SK-N-SH (cell line): ENCODE results near the gene SLC50A1. TPM values are rescaled to one million over a fixed set of nuclear protein-coding genes. Genes with fewer than 3 reads are reported as not detected.

ENCODE experiments used
- CTCF ChIA-PET: fragments of 300-600, 350-600 bp; formaldehyde crosslinking; extraction: SDS; loops from one replicate; lab custom pipeline; 2021; lab: Yijun Ruan, JAX
- POLR2A ChIA-PET: fragments of 350-600 bp; sonication (Branson Sonifier 250); formaldehyde crosslinking; extraction: SDS; loops from one replicate; lab custom pipeline; 2020; ENCODE audit warnings: antibody characterized with exemption, inconsistent platforms; lab: Yijun Ruan, JAX
- DNase-seq: peaks from one replicate; pipeline ENCODE4 v3.0.0; 2012
- H2AFZ ChIP-seq: fragments of 200-600 bp; sonication (generic); 2 replicates; pipeline ENCODE4 v1.8.1; 2016; ENCODE audit warnings: antibody characterized with exemption, mild to moderate bottlenecking, low read depth
- H3F3A ChIP-seq: fragments of 200-600 bp; sonication (generic); replicated peaks from 2 replicates; pipeline ENCODE3; 2016; ENCODE audit warnings: antibody characterized with exemption, mild to moderate bottlenecking; ENCODE audit not compliant: insufficient read depth
- H3K27ac ChIP-seq, 2 experiments: fragments of 200-500 bp in 1 of 2; fragments of 200-600 bp in 1 of 2; sonication (Bioruptor generic) in 1 of 2; sonication (generic), shearing (Covaris generic) in 1 of 2; 2 replicates each; pipeline versions ENCODE4 v1.5.1 to v1.6.1; 2014 to 2016; ENCODE audit warnings: low read depth in 2 of 2, inconsistent platforms in 1 of 2, low read length in 1 of 2, mild to moderate bottlenecking in 1 of 2, mixed read lengths in 1 of 2
- H3K27me3 ChIP-seq: fragments of 200-600 bp; sonication (generic), shearing (Covaris generic); 2 replicates; pipeline ENCODE4 v1.6.1; 2016; ENCODE audit warnings: mixed run types; ENCODE audit not compliant: insufficient read depth
- H3K36me3 ChIP-seq, 2 experiments: fragments of 200-500 bp in 1 of 2; fragments of 200-600 bp in 1 of 2; sonication (Bioruptor generic) in 1 of 2; sonication (generic) in 1 of 2; replicated peaks in 1 of 2; 2 replicates each; pipeline versions ENCODE3 to v1.5.1; 2014 to 2016; ENCODE audit warnings: low read length in 1 of 2, mild to moderate bottlenecking in 1 of 2; ENCODE audit not compliant: insufficient read depth in 2 of 2, control insufficient read depth in 1 of 2
- H3K4me1 ChIP-seq, 2 experiments: fragments of 200-500 bp in 1 of 2; fragments of 200-600 bp in 1 of 2; sonication (Bioruptor generic) in 1 of 2; sonication (generic), shearing (Covaris generic) in 1 of 2; 2 replicates each; pipeline versions ENCODE4 v1.5.1 to v1.6.1; 2014 to 2016; ENCODE audit warnings: low read depth in 1 of 2, low read length in 1 of 2, mixed run types in 1 of 2; ENCODE audit not compliant: insufficient read depth in 2 of 2, control insufficient read depth in 1 of 2
- H3K4me2 ChIP-seq: fragments of 200-600 bp; sonication (generic), shearing (Covaris generic); 2 replicates; pipeline ENCODE4 v1.6.1; 2017; ENCODE audit warnings: mixed run types
- H3K4me3 ChIP-seq, 2 experiments: fragments of 200-500 bp in 1 of 2; fragments of 200-600 bp in 1 of 2; sonication (Bioruptor generic) in 1 of 2; sonication (generic), shearing (Covaris generic) in 1 of 2; 2 replicates each; pipeline versions ENCODE4 v1.5.1 to v1.8.1; 2014 to 2016; ENCODE audit warnings: low read depth in 2 of 2, inconsistent platforms in 1 of 2, low read length in 1 of 2, mild to moderate bottlenecking in 1 of 2, mixed read lengths in 1 of 2, moderate library complexity in 1 of 2
- H3K79me2 ChIP-seq: fragments of 200-600 bp; sonication (generic); 2 replicates; pipeline ENCODE4 v1.8.1; 2017; ENCODE audit warnings: mild to moderate bottlenecking; ENCODE audit not compliant: insufficient read depth
- H3K9ac ChIP-seq: fragments of 200-600 bp; sonication (generic); 2 replicates; pipeline ENCODE4 v1.6.1; 2017; ENCODE audit warnings: mixed run types
- H3K9me2 ChIP-seq: fragments of 200-600 bp; sonication (generic); 2 replicates; pipeline ENCODE4 v1.6.1; 2017; ENCODE audit warnings: mixed run types
- H3K9me3 ChIP-seq: fragments of 200-600 bp; sonication (generic); 2 replicates; pipeline ENCODE4 v1.6.1; 2017; ENCODE audit warnings: mixed run types, mild to moderate bottlenecking, moderate library complexity
- H4K20me1 ChIP-seq: fragments of 200-600 bp; sonication (generic); 2 replicates; pipeline ENCODE4 v1.6.1; 2017; ENCODE audit warnings: mild to moderate bottlenecking, mixed run types; ENCODE audit not compliant: insufficient read depth
- ELF1 ChIP-seq: IDR thresholded peaks from 2 replicates; pipeline ENCODE4 v1.4.0; 2012
- EP300 ChIP-seq, 2 experiments: IDR thresholded peaks; 2 replicates each; pipeline versions ENCODE4 v1.4.0 to v1.6.1; 2012; ENCODE audit warnings: borderline replicate concordance in 1 of 2, low read depth in 1 of 2, low read length in 1 of 2
- FOSL2 ChIP-seq: IDR thresholded peaks from 2 replicates; pipeline ENCODE4 v1.4.0; 2012; ENCODE audit warnings: low read depth, mild to moderate bottlenecking, moderate library complexity, borderline replicate concordance
- MEF2A ChIP-seq: IDR thresholded peaks from 2 replicates; pipeline ENCODE4 v1.4.0; 2012; ENCODE audit warnings: low read depth, borderline replicate concordance
- MXI1 ChIP-seq: IDR thresholded peaks from 2 replicates; pipeline ENCODE4 v1.6.1; 2012; ENCODE audit warnings: mild to moderate bottlenecking, low read depth, low read length, improper control_type of control experiment
- NRF1 ChIP-seq: IDR thresholded peaks from 2 replicates; pipeline ENCODE4 v1.6.1; 2012; ENCODE audit warnings: low read depth, mild to moderate bottlenecking, low read length
- RCOR1 ChIP-seq: fragments of 150-350 bp; IDR thresholded peaks from 2 replicates; pipeline ENCODE4 v1.6.1; 2017; ENCODE audit warnings: antibody characterized with exemption, low read length
- TAF1 ChIP-seq: IDR thresholded peaks from 2 replicates; pipeline ENCODE4 v1.6.1; 2012; ENCODE audit warnings: low read depth, mild to moderate bottlenecking, low read length, moderate library complexity, borderline replicate concordance
- TEAD4 ChIP-seq: IDR thresholded peaks from 2 replicates; pipeline ENCODE4 v1.4.0; 2012; ENCODE audit warnings: mild to moderate bottlenecking, borderline replicate concordance; ENCODE audit not compliant: insufficient read depth
- YY1 ChIP-seq: IDR thresholded peaks from 2 replicates; pipeline ENCODE4 v1.4.0; 2012; ENCODE audit warnings: low read depth, mild to moderate bottlenecking
- WGBS: methylation state at CpG from one replicate; pipeline ENCODE4 v1.1.6; 2017; ENCODE audit warnings: low lambda C conversion rate; 5-methylcytosine and 5-hydroxymethylcytosine counted together
- polyA plus RNA-seq, 3 experiments: library from polyadenylated mRNA; depleted of rRNA; stranded (reverse); fragments of >200 nt; gene quantifications; 2 replicates each; pipeline ENCODE4 v1.2.3, GENCODE V29; 2012
- TF ChIP-seq, protein P1 (sequence below): IDR thresholded peaks from 2 replicates; pipeline ENCODE4 v1.4.0; 2012; ENCODE audit warnings: low read depth, borderline replicate concordance
- TF ChIP-seq, protein P2 (sequence below): IDR thresholded peaks from 2 replicates; pipeline ENCODE4 v1.4.0; 2012; ENCODE audit warnings: low read depth
- TF ChIP-seq, protein P3 (sequence below): fragments of 150-350 bp; IDR thresholded peaks from 2 replicates; pipeline ENCODE4 v1.6.1; 2017; ENCODE audit warnings: antibody characterized with exemption, low read length, low read depth, borderline replicate concordance
- TF ChIP-seq, protein P4 (sequence below): fragments of 150-350 bp; IDR thresholded peaks from 2 replicates; pipeline ENCODE4 v1.6.1; 2016; ENCODE audit warnings: mild to moderate bottlenecking, low read depth, low read length
- TF ChIP-seq, protein P5 (sequence below): IDR thresholded peaks from 2 replicates; pipeline ENCODE4 v1.4.0; 2012; ENCODE audit warnings: low read depth, borderline replicate concordance
- TF ChIP-seq, protein P6 (sequence below): IDR thresholded peaks from 2 replicates; pipeline ENCODE4 v1.6.1; 2012; ENCODE audit warnings: mild to moderate bottlenecking, low read depth, low read length, moderate library complexity

SLC50A1 gene
- polyA plus RNA-seq, 1 of the 3 experiments (the other 2 are of a cell fraction) = 58.4 TPM

DNA sequence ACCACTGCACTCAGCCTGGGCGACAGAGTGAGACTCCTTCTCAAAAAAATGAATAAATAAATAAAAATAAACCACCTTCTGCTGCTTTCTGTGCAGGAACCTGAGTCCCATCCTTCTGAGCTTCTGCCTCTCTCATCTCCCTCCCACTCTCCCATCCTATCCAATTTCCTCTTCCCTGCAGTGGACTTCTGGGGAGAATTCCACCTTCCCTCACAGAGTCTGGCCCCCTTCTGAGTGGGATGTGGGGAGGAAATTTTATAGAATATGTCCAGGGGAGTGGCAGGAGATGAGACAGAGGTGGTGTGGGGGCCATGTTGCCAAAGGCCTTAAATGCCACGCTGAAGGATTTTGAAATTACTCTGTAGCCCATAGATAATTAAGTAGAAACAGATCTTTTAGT is 13.3 kb upstream of the SLC50A1 start:
- Histone ChIP-seq H3K79me2 (no peaks in the 10 kb centered on the region), H3K27me3 (no peaks in the 10 kb centered on the region; the same call in 1 of the 2 replicates)
- 62% methylated on average over 2 of the region's 2 CpGs for WGBS

More for the DNA sequence above, 13.3 kb upstream of the SLC50A1 start:
- no peak overlapping the region for H3K9ac ChIP-seq
- peaks cover 0 to 18% of the 10 kb centered on the region in 2 experiments; a peak in 1 of 4 replicates for H3K4me1 ChIP-seq
- DNase-seq = no peak
- no peaks in the 10 kb centered on the region for H3K9me3 ChIP-seq
- no peak overlapping the region for H2AFZ ChIP-seq
- ChIA-PET CTCF (interaction anchor here (1.0 to 9.7 kb wide), 7 partner anchors 13 to 51 kb away, joined by 3 to 67 read pairs (median 4); partner anchors contain the start of genes KRTCAP2 and SLC50A1), POLR2A (no interaction called here)
- no peak for TF ChIP-seq NRF1
- no peak for TF ChIP-seq RCOR1
- TF ChIP-seq FOSL2 = no peak
- TF ChIP-seq, protein P1, sequence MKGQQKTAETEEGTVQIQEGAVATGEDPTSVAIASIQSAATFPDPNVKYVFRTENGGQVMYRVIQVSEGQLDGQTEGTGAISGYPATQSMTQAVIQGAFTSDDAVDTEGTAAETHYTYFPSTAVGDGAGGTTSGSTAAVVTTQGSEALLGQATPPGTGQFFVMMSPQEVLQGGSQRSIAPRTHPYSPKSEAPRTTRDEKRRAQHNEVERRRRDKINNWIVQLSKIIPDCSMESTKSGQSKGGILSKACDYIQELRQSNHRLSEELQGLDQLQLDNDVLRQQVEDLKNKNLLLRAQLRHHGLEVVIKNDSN = no peak
- TF ChIP-seq, protein P2, sequence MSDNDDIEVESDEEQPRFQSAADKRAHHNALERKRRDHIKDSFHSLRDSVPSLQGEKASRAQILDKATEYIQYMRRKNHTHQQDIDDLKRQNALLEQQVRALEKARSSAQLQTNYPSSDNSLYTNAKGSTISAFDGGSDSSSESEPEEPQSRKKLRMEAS = no peak
- TF ChIP-seq, protein P3, sequence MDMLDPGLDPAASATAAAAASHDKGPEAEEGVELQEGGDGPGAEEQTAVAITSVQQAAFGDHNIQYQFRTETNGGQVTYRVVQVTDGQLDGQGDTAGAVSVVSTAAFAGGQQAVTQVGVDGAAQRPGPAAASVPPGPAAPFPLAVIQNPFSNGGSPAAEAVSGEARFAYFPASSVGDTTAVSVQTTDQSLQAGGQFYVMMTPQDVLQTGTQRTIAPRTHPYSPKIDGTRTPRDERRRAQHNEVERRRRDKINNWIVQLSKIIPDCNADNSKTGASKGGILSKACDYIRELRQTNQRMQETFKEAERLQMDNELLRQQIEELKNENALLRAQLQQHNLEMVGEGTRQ = no peak
- TF ChIP-seq, protein P4, sequence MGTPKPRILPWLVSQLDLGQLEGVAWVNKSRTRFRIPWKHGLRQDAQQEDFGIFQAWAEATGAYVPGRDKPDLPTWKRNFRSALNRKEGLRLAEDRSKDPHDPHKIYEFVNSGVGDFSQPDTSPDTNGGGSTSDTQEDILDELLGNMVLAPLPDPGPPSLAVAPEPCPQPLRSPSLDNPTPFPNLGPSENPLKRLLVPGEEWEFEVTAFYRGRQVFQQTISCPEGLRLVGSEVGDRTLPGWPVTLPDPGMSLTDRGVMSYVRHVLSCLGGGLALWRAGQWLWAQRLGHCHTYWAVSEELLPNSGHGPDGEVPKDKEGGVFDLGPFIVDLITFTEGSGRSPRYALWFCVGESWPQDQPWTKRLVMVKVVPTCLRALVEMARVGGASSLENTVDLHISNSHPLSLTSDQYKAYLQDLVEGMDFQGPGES = no peak
- TF ChIP-seq ELF1 = no peak
- TF ChIP-seq, protein P5, sequence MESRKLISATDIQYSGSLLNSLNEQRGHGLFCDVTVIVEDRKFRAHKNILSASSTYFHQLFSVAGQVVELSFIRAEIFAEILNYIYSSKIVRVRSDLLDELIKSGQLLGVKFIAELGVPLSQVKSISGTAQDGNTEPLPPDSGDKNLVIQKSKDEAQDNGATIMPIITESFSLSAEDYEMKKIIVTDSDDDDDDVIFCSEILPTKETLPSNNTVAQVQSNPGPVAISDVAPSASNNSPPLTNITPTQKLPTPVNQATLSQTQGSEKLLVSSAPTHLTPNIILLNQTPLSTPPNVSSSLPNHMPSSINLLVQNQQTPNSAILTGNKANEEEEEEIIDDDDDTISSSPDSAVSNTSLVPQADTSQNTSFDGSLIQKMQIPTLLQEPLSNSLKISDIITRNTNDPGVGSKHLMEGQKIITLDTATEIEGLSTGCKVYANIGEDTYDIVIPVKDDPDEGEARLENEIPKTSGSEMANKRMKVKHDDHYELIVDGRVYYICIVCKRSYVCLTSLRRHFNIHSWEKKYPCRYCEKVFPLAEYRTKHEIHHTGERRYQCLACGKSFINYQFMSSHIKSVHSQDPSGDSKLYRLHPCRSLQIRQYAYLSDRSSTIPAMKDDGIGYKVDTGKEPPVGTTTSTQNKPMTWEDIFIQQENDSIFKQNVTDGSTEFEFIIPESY = no peak
- TF ChIP-seq MEF2A = no peak
- no peak for TF ChIP-seq TAF1
- no peak for TF ChIP-seq TEAD4
- TF ChIP-seq EP300 (IDR thresholded peaks at IDR 0.05; ENCODE audit: borderline replicate concordance in 1 of 2, low read depth in 1 of 2, low read length in 1 of 2) = no peak
- TF ChIP-seq, protein P6, sequence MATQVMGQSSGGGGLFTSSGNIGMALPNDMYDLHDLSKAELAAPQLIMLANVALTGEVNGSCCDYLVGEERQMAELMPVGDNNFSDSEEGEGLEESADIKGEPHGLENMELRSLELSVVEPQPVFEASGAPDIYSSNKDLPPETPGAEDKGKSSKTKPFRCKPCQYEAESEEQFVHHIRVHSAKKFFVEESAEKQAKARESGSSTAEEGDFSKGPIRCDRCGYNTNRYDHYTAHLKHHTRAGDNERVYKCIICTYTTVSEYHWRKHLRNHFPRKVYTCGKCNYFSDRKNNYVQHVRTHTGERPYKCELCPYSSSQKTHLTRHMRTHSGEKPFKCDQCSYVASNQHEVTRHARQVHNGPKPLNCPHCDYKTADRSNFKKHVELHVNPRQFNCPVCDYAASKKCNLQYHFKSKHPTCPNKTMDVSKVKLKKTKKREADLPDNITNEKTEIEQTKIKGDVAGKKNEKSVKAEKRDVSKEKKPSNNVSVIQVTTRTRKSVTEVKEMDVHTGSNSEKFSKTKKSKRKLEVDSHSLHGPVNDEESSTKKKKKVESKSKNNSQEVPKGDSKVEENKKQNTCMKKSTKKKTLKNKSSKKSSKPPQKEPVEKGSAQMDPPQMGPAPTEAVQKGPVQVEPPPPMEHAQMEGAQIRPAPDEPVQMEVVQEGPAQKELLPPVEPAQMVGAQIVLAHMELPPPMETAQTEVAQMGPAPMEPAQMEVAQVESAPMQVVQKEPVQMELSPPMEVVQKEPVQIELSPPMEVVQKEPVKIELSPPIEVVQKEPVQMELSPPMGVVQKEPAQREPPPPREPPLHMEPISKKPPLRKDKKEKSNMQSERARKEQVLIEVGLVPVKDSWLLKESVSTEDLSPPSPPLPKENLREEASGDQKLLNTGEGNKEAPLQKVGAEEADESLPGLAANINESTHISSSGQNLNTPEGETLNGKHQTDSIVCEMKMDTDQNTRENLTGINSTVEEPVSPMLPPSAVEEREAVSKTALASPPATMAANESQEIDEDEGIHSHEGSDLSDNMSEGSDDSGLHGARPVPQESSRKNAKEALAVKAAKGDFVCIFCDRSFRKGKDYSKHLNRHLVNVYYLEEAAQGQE = no peak
- TF ChIP-seq YY1 = no peak
- TF ChIP-seq MXI1 = no peak
- no peaks in the 10 kb centered on the region for H3K36me3 ChIP-seq
- no peaks in the 10 kb centered on the region for H3K9me2 ChIP-seq
- no peak overlapping the region for H3K4me3 ChIP-seq
- no peaks in the 10 kb centered on the region for H4K20me1 ChIP-seq
- H3K27ac ChIP-seq = no peak overlapping the region
- H3K4me2 ChIP-seq = no peak overlapping the region
- no peaks in the 10 kb centered on the region for H3F3A ChIP-seq
